ENCODE results near the gene TSHR.

Gene TSHR

DNA sequence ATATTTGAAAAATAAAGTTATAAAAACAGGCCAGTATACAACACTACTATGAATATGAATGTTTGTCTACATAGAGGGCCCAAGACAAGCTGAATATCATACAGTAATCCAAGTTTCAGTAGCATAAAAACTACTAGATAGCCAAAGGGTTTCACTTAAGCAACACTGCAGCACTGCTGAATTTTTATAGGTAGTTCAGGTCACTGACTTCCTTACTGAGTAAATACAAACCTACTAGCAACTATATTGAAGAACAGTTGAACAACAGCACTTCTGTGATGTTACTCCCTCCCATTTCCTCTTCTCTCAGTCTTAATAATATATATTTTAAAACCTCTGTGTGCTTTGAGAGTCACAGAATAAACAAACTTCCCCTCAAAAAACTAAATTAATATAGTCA, 222.6 kb downstream of the TSHR start:
- no peak for DNase-seq (ENCODE audit: low read depth)

DNA sequence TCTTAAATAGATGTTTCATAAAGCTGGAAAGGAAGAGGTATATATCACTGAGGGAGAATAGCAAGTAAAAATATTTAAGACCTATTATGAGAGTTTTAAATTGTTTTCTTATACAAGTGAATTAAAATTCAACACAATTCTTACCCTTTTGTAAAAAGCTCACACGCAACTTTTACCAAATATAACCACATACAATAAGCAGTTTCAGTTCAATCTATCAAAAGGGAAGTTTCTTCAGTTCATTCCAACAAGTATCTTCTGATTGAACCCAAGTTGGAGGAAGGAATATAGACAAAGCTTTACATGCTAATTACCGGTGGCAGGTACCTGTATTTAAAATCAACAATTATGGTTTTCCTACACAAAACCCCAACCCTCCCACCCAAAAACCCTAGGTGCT, 224.2 kb downstream of the TSHR start:
- no peak for DNase-seq (ENCODE audit: low read depth)

DNA sequence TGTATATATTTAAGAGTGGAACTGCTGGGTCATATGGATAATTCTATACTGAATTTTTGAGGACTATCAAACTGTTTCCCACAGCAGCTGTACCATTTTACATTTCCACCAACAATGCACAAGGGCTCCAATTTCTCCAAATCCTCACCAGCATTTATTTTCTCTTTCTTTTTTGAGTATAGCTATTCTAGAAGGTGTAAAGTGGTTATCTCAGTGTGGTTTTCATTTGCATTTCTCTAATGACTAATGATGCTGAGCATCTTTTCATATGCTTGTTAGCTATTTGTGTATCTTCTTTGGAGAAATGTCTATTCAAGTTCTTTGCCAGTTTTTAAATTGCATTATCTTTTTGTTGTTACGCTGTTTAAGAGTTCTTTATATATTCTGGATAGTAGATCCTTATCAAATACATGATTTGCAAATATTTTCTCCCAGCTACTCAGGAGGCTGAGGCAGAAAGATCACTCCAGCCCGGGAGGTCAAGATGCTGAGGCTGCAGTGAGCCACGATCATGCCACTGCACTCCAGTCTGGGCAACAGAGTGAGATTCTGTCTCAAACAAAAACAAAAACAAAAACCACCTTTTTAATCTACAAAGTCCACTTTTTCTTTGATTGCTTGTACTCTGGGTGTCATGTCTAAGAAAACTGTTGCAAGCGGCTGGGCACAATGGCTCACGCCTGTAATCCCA, 232.6 kb downstream of the TSHR start:
- no peak for DNase-seq (ENCODE audit: low read depth)

DNA sequence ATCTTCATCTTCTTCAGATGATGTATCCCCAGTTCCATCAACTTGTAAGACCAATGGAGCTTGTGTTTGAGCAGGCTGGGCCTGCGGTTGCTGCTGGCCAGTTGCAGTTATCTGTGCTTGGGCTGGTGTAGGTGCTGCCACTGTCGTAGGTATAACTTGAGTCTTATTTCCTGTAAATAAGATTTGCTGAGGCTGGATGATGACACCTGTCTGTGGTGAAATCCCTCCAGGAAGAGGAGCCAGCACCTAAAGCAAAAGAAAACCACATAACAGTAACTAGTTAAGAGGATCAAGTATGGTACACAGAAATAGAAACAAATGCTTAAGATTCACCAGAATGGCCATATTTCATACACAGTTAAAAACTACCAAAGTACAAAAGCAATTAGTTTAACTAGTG, 237.2 kb downstream of the TSHR start:
- DNase-seq (ENCODE audit: low read depth), result no peak

DNA sequence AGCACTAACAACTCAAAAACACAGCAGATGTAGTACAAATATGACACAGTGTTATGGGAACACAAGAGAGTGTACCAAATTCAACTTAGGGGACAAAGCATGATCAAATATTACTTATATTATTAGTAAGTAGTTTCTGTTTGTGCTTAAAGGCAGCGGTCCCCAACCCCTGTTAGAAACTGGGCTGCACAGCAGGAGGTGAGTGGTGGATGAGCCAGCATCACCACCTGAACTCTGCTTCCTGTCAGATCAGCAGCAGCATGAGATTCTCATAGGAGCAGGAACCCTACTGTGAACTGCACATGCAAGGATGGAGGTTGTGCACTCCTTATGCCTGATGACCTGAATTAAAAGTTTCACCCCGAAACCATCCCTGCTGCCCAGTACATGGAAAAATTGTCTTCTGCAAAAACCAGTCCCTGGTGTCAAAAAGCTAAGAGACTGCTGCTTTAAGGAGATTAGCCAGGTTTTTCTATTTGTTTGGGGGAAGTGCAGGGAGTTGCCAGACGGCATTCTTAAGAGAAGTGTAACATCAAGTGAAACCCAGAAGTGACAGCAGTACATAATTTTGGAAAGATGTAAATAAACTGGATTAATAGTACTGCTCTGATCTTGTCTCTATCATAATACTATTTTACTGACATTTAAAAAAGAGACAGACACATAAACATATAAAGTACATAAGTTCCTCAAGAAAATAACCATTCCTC, 238.7 kb downstream of the TSHR start:
- no peak for DNase-seq (ENCODE audit: low read depth)
